Fibroblast of lung (primary cell): ENCODE measurements around the gene CELF3.

Experiments
- CTCF ChIP-seq, 2 donors: IDR thresholded peaks in 1 of 2; conservative IDR thresholded peaks in 1 of 2; 1 replicate in 1 of 2; 2 replicates in 1 of 2; pipeline ENCODE4 v1.5.1; 2011 to 2012; ENCODE audit warnings: low read length in 2 of 2, control low read depth in 1 of 2, inconsistent platforms in 1 of 2, low read depth in 1 of 2, mild to moderate bottlenecking in 1 of 2
- EZH2 ChIP-seq: IDR thresholded peaks from 2 replicates; pipeline ENCODE4 v1.5.1; 2012; ENCODE audit warnings: low read length, control low read depth, mild to moderate bottlenecking; ENCODE audit errors: missing control alignments

- no peak for TF ChIP-seq EZH2
- no peak for TF ChIP-seq CTCF (conservative IDR thresholded peaks at IDR 0.05 in 1 of 2, IDR thresholded peaks at IDR 0.05 in 1 of 2; ENCODE audit: low read depth in 1 of 2, low read length in 2 of 2)
Observed at GRCh38 chr1:151756291-151756690, 39.7 kb upstream of the CELF3 start.
